K562 (cell line): ENCODE measurements around the gene ZNF512B. TPM values are rescaled to one million over a fixed set of nuclear protein-coding genes. Genes with fewer than 3 reads are reported as not detected.

Source experiments
- ATF7 ChIP-seq: fragments of 450-650 bp; IDR thresholded peaks from 2 replicates; pipeline ENCODE4 v1.7.1; 2014; ENCODE audit warnings: mild to moderate bottlenecking, moderate library complexity
- BRCA1 ChIP-seq, 2 experiments: fragments of 450-650 bp in 1 of 2; sonication (generic) in 1 of 2; formaldehyde crosslinking in 1 of 2; IDR thresholded peaks; 2 replicates each; pipeline versions ENCODE4 v1.5.0 to v1.6.1; 2017 to 2020; ENCODE audit warnings: mild to moderate bottlenecking in 1 of 2, missing genetic modification reagents in 1 of 2
- EP400 ChIP-seq: fragments of 450-650 bp; IDR thresholded peaks from 2 replicates; pipeline ENCODE4 v1.6.1; 2017; ENCODE audit warnings: antibody characterized with exemption, mild to moderate bottlenecking, moderate library complexity
- ESRRA ChIP-seq: fragments of 450-650 bp; IDR thresholded peaks from 2 replicates; pipeline ENCODE4 v1.6.1; 2014; ENCODE audit warnings: low read depth, mild to moderate bottlenecking, moderate library complexity, borderline replicate concordance
- ETS1 ChIP-seq: conservative IDR thresholded peaks from 2 replicates; pipeline ENCODE4 v1.6.1; 2011; ENCODE audit warnings: low read depth, mild to moderate bottlenecking, low read length; ENCODE audit not compliant: control insufficient read depth
- FOXK2 ChIP-seq, 2 experiments: fragments of 450-650 bp; IDR thresholded peaks in 1 of 2; conservative IDR thresholded peaks in 1 of 2; 2 replicates each; pipeline ENCODE4 v1.6.1; 2016; ENCODE audit warnings: low read depth in 2 of 2, mild to moderate bottlenecking in 1 of 2
- HNRNPH1 ChIP-seq: fragments of 200-400 bp; formaldehyde crosslinking; optimal IDR thresholded peaks from 2 replicates; pipeline ENCODE3; 2017; ENCODE audit warnings: low read depth, mild to moderate bottlenecking, low read length, moderate library complexity
- HOMEZ ChIP-seq: fragments of 250-450 bp; sonication (Bioruptor Pico); IDR thresholded peaks from 2 replicates; pipeline ENCODE4 v1.4.0; 2020; ENCODE audit warnings: mild to moderate bottlenecking, moderate library complexity
- JUND ChIP-seq, 2 experiments: IDR thresholded peaks; 2 replicates in 1 of 2; 3 replicates in 1 of 2; pipeline ENCODE4 v1.6.1; 2011; ENCODE audit warnings: borderline replicate concordance in 2 of 2, low read depth in 2 of 2, low read length in 2 of 2, improper control_type of control experiment in 1 of 2, missing biosample characterization in 1 of 2, missing genetic modification characterization in 1 of 2, missing genetic modification reagents in 1 of 2
- KLF1 ChIP-seq: fragments of 450-650 bp; IDR thresholded peaks from 2 replicates; pipeline ENCODE4 v1.6.1; 2016; ENCODE audit warnings: missing genetic modification characterization, missing compliant biosample characterization
- MAFF ChIP-seq: IDR thresholded peaks from 2 replicates; pipeline ENCODE4 v1.6.1; 2012; ENCODE audit warnings: low read length, improper control_type of control experiment
- PCBP1 ChIP-seq: fragments of 200-400 bp; formaldehyde crosslinking; IDR thresholded peaks from 2 replicates; pipeline ENCODE4 v1.6.1; 2018; ENCODE audit warnings: mild to moderate bottlenecking, low read depth, low read length; ENCODE audit not compliant: poor library complexity, severe bottlenecking
- PHB ChIP-seq: fragments of 250-450 bp; sonication (Bioruptor Pico); IDR thresholded peaks from 2 replicates; pipeline ENCODE4 v1.5.0; 2021
- SMAD3 ChIP-seq: fragments of 450-650 bp; formaldehyde crosslinking; conservative IDR thresholded peaks from 2 replicates; pipeline ENCODE4 v1.4.0; 2020; ENCODE audit warnings: mild to moderate bottlenecking
- ZKSCAN1 ChIP-seq: fragments of 150-350 bp; IDR thresholded peaks from 2 replicates; pipeline ENCODE4 v1.6.1; 2016; ENCODE audit warnings: low read depth, low read length
- ZNF324 ChIP-seq: fragments of 250-450 bp; sonication (Bioruptor Pico); IDR thresholded peaks from 2 replicates; pipeline ENCODE4 v1.4.0; 2020; ENCODE audit warnings: mild to moderate bottlenecking
- ZNF561 ChIP-seq: fragments of 450-650 bp; formaldehyde crosslinking; conservative IDR thresholded peaks from 2 replicates; pipeline ENCODE4 v1.4.0; 2020; ENCODE audit warnings: mild to moderate bottlenecking, moderate library complexity
- ZNF76 ChIP-seq: fragments of 250-450 bp; sonication (Bioruptor Pico); IDR thresholded peaks from 2 replicates; pipeline ENCODE4 v1.4.0; 2020; ENCODE audit warnings: mild to moderate bottlenecking, moderate library complexity, borderline replicate concordance
- polyA plus RNA-seq, 8 experiments: library from polyadenylated mRNA; depleted of rRNA in 4 of 8; stranded (reverse) in 5 of 8; unstranded in 3 of 8; fragments of >200 nt; fragmentation: Nextera tagmentation in 2 of 8; fragmentation: Illumina TruSeq in 1 of 8; extraction: Ambion mirVana in 2 of 8; extraction: Trizol in 1 of 8; gene quantifications; 2 replicates each; pipeline versions ENCODE4 v1.2.1 to v1.2.3, GENCODE V29; 2011 to 2014; ENCODE audit warnings: inconsistent platforms in 1 of 8, missing spikeins in 1 of 8
- total RNA-seq, 7 experiments: library from RNA; depleted of rRNA in 6 of 7; stranded (reverse); fragments of >200 nt in 6 of 7; fragmentation: Illumina TruSeq in 2 of 7; extraction: Trizol in 2 of 7; gene quantifications; 2 replicates each; pipeline versions ENCODE4 v1.2.1 to v1.2.3, GENCODE V29; 2011 to 2021; ENCODE audit warnings: low replicate concordance in 1 of 7
- TF ChIP-seq, protein P1 (sequence below): fragments of 450-650 bp; formaldehyde crosslinking; IDR thresholded peaks from 2 replicates; pipeline ENCODE4 v1.4.0; 2020; ENCODE audit warnings: mild to moderate bottlenecking
- TF ChIP-seq, protein P2 (sequence below): fragments of 450-650 bp; IDR thresholded peaks from one replicate; pipeline ENCODE4 v1.6.1; 2018; ENCODE audit warnings: mild to moderate bottlenecking, moderate library complexity; ENCODE audit not compliant: partially characterized antibody

ZNF512B gene
- total and polyA plus RNA-seq, 9 of the 15 experiments (the other 6 are each of a cell fraction or from before 2014, with no cell fraction given), result 0.01 to 27.8 (median 8.2) TPM

- TF ChIP-seq JUND (IDR thresholded peaks at IDR 0.05; ENCODE audit: borderline replicate concordance, low read depth, low read length) (peak; percentile 80), JUND (tag; IDR thresholded peaks at IDR 0.05; ENCODE audit: borderline replicate concordance, low read depth, low read length) (no peak; the same call in 2 of the 3 replicates), ZKSCAN1 (peak; percentile 64), HNRNPH1 (no peak), FOXK2 (conservative IDR thresholded peaks at IDR 0.05 in 1 of 2, IDR thresholded peaks at IDR 0.05 in 1 of 2; ENCODE audit: low read depth in 2 of 2) (peak; percentile 79 to 82), EP400 (peak; percentile 99), PCBP1 (peak; percentile 42), ZNF324 (CRISPR knock-in tag) (no peak), KLF1 (no peak; the same call in 1 of the 2 replicates), ZNF76 (CRISPR knock-in tag) (no peak), ATF7 (peak; percentile 84; the same call in 1 of the 2 replicates), MAFF (no peak), SMAD3 (no peak), BRCA1 (IDR thresholded peaks at IDR 0.05) (no peak), BRCA1 (CRISPR knock-in tag; IDR thresholded peaks at IDR 0.05) (no peak), ZNF561 (CRISPR knock-in tag) (no peak), ESRRA (peak; percentile 81), HOMEZ (no peak), PHB (CRISPR knock-in tag) (peak; percentile 78; the same call in 1 of the 2 replicates), ETS1 (peak; percentile 69)
- TF ChIP-seq, protein P1, sequence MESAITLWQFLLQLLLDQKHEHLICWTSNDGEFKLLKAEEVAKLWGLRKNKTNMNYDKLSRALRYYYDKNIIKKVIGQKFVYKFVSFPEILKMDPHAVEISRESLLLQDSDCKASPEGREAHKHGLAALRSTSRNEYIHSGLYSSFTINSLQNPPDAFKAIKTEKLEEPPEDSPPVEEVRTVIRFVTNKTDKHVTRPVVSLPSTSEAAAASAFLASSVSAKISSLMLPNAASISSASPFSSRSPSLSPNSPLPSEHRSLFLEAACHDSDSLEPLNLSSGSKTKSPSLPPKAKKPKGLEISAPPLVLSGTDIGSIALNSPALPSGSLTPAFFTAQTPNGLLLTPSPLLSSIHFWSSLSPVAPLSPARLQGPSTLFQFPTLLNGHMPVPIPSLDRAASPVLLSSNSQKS, result no peak
- TF ChIP-seq, protein P2, sequence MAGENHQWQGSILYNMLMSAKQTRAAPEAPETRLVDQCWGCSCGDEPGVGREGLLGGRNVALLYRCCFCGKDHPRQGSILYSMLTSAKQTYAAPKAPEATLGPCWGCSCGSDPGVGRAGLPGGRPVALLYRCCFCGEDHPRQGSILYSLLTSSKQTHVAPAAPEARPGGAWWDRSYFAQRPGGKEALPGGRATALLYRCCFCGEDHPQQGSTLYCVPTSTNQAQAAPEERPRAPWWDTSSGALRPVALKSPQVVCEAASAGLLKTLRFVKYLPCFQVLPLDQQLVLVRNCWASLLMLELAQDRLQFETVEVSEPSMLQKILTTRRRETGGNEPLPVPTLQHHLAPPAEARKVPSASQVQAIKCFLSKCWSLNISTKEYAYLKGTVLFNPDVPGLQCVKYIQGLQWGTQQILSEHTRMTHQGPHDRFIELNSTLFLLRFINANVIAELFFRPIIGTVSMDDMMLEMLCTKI, result no peak
These were observed 11.3 kb upstream of the ZNF512B start, which contains the start of gene PRPF6 (continued) for GRCh38 chr20:63980806-63981728.
